Natural killer cell (primary cell): ENCODE results near the gene ATG2A. TPM values are rescaled to one million over a fixed set of nuclear protein-coding genes. Genes with fewer than 3 reads are reported as not detected.
A peak's percentile ranks its signal among the peaks of the same experiment; 100 is the strongest.
"Not testable (repeated sequence)": the region's sequence is repeated elsewhere in the genome, so short reads cannot be mapped to it uniquely, and the experiment has no call there.

ENCODE experiments used
- ATAC-seq, 3 donors: fragments of 150-1000 bp in 2 of 3; fragments of 200-7000 bp in 1 of 3; cut with Tn5 transposase; 1 replicate in 1 of 3; 2 replicates in 2 of 3; pipeline ENCODE4 v1.10.0; 2021; ENCODE audit warnings: mild to moderate bottlenecking in 2 of 3, moderate library complexity in 2 of 3
- DNase-seq, 2 donors: peaks; one replicate each; pipeline versions ENCODE4 v3.0.0 to v3.0.0-alpha.2; 2013 to 2021; ENCODE audit warnings: mixed read lengths in 1 of 2
- H3K27ac ChIP-seq: one replicate; pipeline ENCODE4 v1.5.1; 2013; ENCODE audit warnings: mild to moderate bottlenecking, low read length
- H3K27me3 ChIP-seq: one replicate; pipeline ENCODE4 v1.6.1; 2013; ENCODE audit warnings: low read length; ENCODE audit not compliant: control insufficient read depth, insufficient read depth
- H3K36me3 ChIP-seq: one replicate; pipeline ENCODE4 v1.6.1; 2013; ENCODE audit warnings: low read length; ENCODE audit not compliant: control insufficient read depth, insufficient read depth
- H3K4me1 ChIP-seq: one replicate; pipeline ENCODE4 v1.6.1; 2013; ENCODE audit warnings: low read length; ENCODE audit not compliant: control insufficient read depth, insufficient read depth
- H3K4me3 ChIP-seq: one replicate; pipeline ENCODE4 v1.5.1; 2013; ENCODE audit warnings: low read length
- H3K9me3 ChIP-seq: one replicate; pipeline ENCODE4 v1.6.1; 2013; ENCODE audit warnings: low read length; ENCODE audit not compliant: control insufficient read depth, insufficient read depth
- H3K27ac Mint-ChIP-seq, 2 donors: one replicate each; pipeline ENCODE4 v1.8.0; 2022; ENCODE audit warnings: mild to moderate bottlenecking in 2 of 2, mixed read lengths in 2 of 2, moderate library complexity in 1 of 2
- H3K27me3 Mint-ChIP-seq, 2 donors: one replicate each; pipeline ENCODE4 v1.8.0; 2022; ENCODE audit warnings: low read depth in 2 of 2, mixed read lengths in 2 of 2
- H3K36me3 Mint-ChIP-seq: one replicate; pipeline ENCODE4 v1.8.0; 2022; ENCODE audit warnings: mixed read lengths
- H3K4me1 Mint-ChIP-seq, 2 donors: one replicate each; pipeline ENCODE4 v1.8.0; 2022; ENCODE audit warnings: mixed read lengths in 2 of 2
- H3K4me3 Mint-ChIP-seq: one replicate; pipeline ENCODE4 v1.8.0; 2022; ENCODE audit warnings: mild to moderate bottlenecking, moderate library complexity, mixed read lengths
- H3K9me3 Mint-ChIP-seq, 2 donors: one replicate each; pipeline ENCODE4 v1.8.0; 2022; ENCODE audit warnings: mixed read lengths in 2 of 2
- CTCF ChIP-seq: fragments of 200-600 bp; IDR thresholded peaks from one replicate; pipeline ENCODE4 v1.8.0; 2022; ENCODE audit warnings: antibody characterized with exemption
- WGBS: methylation state at CpG from one replicate; pipeline ENCODE4 v1.1.7; 2013; ENCODE audit warnings: missing lambda C conversion rate; ENCODE audit not compliant: insufficient coverage; 5-methylcytosine and 5-hydroxymethylcytosine counted together
- intact Hi-C: fragments of 100-400 bp; cut with micrococcal nuclease; formaldehyde crosslinking; loops from one replicate; pipeline ENCODE4 v1.14.2; 2022
- total RNA-seq, 4 donors: library from RNA; stranded (reverse); fragments of 120-200 nt in 1 of 4; gene quantifications; one replicate each; pipeline versions ENCODE4 v1.2.3 to v1.2.4, GENCODE V29; 2013 to 2022

The ATG2A gene
- total RNA-seq, 3 donors from 2014 or later (not counting 1 experiment from before 2014, with no cell fraction given) = 165 to 321 (median 259) TPM

- Histone ChIP-seq H3K27me3 (no peaks in the 10 kb centered on the region), H3K4me1 (peaks cover 70% of the 10 kb centered on the region), H3K27ac (peak overlapping the region; percentile 40), H3K36me3 (no peaks in the 10 kb centered on the region), H3K4me3 (no peak overlapping the region), H3K9me3 (no peaks in the 10 kb centered on the region)
- 31% methylated on average over 13 of the region's 13 CpGs for WGBS
- Mint-ChIP-seq H3K27ac (peak overlapping the region; percentile 29 to 81), H3K27me3 (no peaks in the 10 kb centered on the region), H3K4me3 (no peak overlapping the region), H3K9me3 (no peaks in the 10 kb centered on the region), H3K4me1 (peaks cover 45 to 60% of the 10 kb centered on the region in 2 donors), H3K36me3 (no peaks in the 10 kb centered on the region)
- DNase-seq (peak; percentile 91 to 95), ATAC-seq (peak; percentile 57 to 81 (median 65))
- peak; percentile 96 for TF ChIP-seq CTCF
- intact Hi-C loops = loop anchor here (1.0 to 10.0 kb wide), 6 partner anchors 8 to 488 kb away; partner anchors contain the start of genes ARL2, DPF2 and TM7SF2
Observed at GRCh38 chr11:64846998-64847666, 69.9 kb downstream of the ATG2A start.

- peak overlapping the region; percentile 4 for H3K4me3 Mint-ChIP-seq
- H3K4me1 Mint-ChIP-seq = peaks cover 32 to 46% of the 10 kb centered on the region in 2 donors
Observed at GRCh38 chr11:64845776-64846129, 71.3 kb downstream of the ATG2A start.

GRCh38 chr11:64845129-64845775 lies 71.8 kb downstream of the ATG2A start:
- H3K9me3 ChIP-seq = no peaks in the 10 kb centered on the region
- DNase-seq (no peak), ATAC-seq (no peak)
- 29% methylated on average over 9 of the region's 9 CpGs for WGBS
- H3K4me1 Mint-ChIP-seq = peaks cover 31 to 45% of the 10 kb centered on the region in 2 donors
- no peaks in the 10 kb centered on the region for H3K27me3 ChIP-seq
- intact Hi-C loops = loop anchor here (5.0 to 10.0 kb wide), 3 partner anchors 167 to 490 kb away; partner anchors contain the start of genes ARL2, DPF2 and TM7SF2
- H3K27me3 Mint-ChIP-seq = no peaks in the 10 kb centered on the region
- no peaks in the 10 kb centered on the region for H3K9me3 Mint-ChIP-seq
- peak overlapping the region; percentile 74 to 79 for H3K27ac Mint-ChIP-seq
- H3K4me1 ChIP-seq = peaks cover 51% of the 10 kb centered on the region
- no peaks in the 10 kb centered on the region for H3K36me3 Mint-ChIP-seq
- TF ChIP-seq CTCF = no peak
- peak overlapping the region; percentile 49 for H3K27ac ChIP-seq
- peak overlapping the region; percentile 78 for H3K4me3 Mint-ChIP-seq
- peak overlapping the region; percentile 40 for H3K4me3 ChIP-seq
- no peaks in the 10 kb centered on the region for H3K36me3 ChIP-seq

More at GRCh38 chr11:64845776-64846129, 71.3 kb downstream of the ATG2A start:
- not testable (repeated sequence) for H3K27ac ChIP-seq, H3K4me3 ChIP-seq, H3K36me3 Mint-ChIP-seq, H3K27me3 ChIP-seq, H3K36me3 ChIP-seq, H3K9me3 ChIP-seq, DNase-seq, H3K27me3 Mint-ChIP-seq, H3K9me3 Mint-ChIP-seq, ATAC-seq
- peak overlapping the region; percentile 74 to 79 for H3K27ac Mint-ChIP-seq
- WGBS = 96% methylated on average over 8 of the region's 8 CpGs
- peaks cover 56% of the 10 kb centered on the region for H3K4me1 ChIP-seq
- intact Hi-C loops = loop anchor here (2.0 to 10.0 kb wide), 4 partner anchors 19 to 489 kb away; partner anchors contain the start of genes ARL2, DPF2 and TM7SF2

Other genes starting within 250 kb of the ATG2A start
- 1 to 10 TPM; 2.9 to 9.6 (median 7.7) TPM for gene NRXN2, start 194.0 kb downstream of the ATG2A start, total RNA-seq
- 100 to 1,000 TPM; 371 to 417 (median 394) TPM for gene RASGRP2, start 173.1 kb downstream of the ATG2A start, total RNA-seq
- 1 to 10 TPM; 4.1 to 8.4 (median 6.1) TPM for gene PYGM, start 157.2 kb downstream of the ATG2A start, total RNA-seq
- gene SF1, start 138.7 kb downstream of the ATG2A start, total RNA-seq = 100 to 1,000 TPM; 841 to 864 (median 845) TPM
- 10 to 100 TPM; 38.3 to 40.6 (median 38.7) TPM for gene MAP4K2, start 114.0 kb downstream of the ATG2A start, total RNA-seq
- 10 to 100 TPM; 29.3 to 42.2 (median 32.2) TPM for gene MEN1, start 106.7 kb downstream of the ATG2A start, total RNA-seq
- gene CDC42BPG, start 72.6 kb downstream of the ATG2A start, total RNA-seq = 10 to 100 TPM in 2 of 3 donors, 1 to 10 TPM in 1; 8.2 to 12.7 (median 10.7) TPM
- gene EHD1, start 38.6 kb downstream of the ATG2A start, total RNA-seq = 100 to 1,000 TPM; 218 to 246 (median 225) TPM
- 10 to 100 TPM; 27.8 to 31.5 (median 28.5) TPM for gene PPP2R5B, start 7.5 kb upstream of the ATG2A start, total RNA-seq
- not detected for gene GPHA2, start 18.7 kb upstream of the ATG2A start, total RNA-seq
- not detected for gene MAJIN, start 54.9 kb upstream of the ATG2A start, total RNA-seq
- under 1 TPM in 1 of 3 donors, not detected in 2; 0.30 TPM for gene BATF2, start 79.8 kb upstream of the ATG2A start, total RNA-seq
- 10 to 100 TPM; 19.9 to 20.5 (median 20.2) TPM for gene ARL2, start 97.0 kb upstream of the ATG2A start, total RNA-seq
- gene SNX15, start 110.2 kb upstream of the ATG2A start, total RNA-seq = 10 to 100 TPM; 16.9 to 28.1 (median 27.1) TPM
- 1 to 10 TPM; 2.0 to 3.5 (median 2.8) TPM for gene SAC3D1, start 124.0 kb upstream of the ATG2A start, total RNA-seq
- 10 to 100 TPM; 41.6 to 54.1 (median 46.0) TPM for gene NAALADL1, start 141.3 kb upstream of the ATG2A start, total RNA-seq
- gene CDCA5, start 166.8 kb upstream of the ATG2A start, total RNA-seq = 1 to 10 TPM; 3.3 to 6.8 (median 3.8) TPM
- gene ZFPL1, start 167.0 kb upstream of the ATG2A start, total RNA-seq = 10 to 100 TPM; 49.8 to 60.2 (median 50.8) TPM
- 100 to 1,000 TPM; 180 to 197 (median 184) TPM for gene VPS51, start 179.0 kb upstream of the ATG2A start, total RNA-seq
- 10 to 100 TPM; 17.0 to 23.2 (median 18.6) TPM for gene TM7SF2, start 194.7 kb upstream of the ATG2A start, total RNA-seq
- 1 to 10 TPM; 5.6 to 6.8 (median 6.1) TPM for gene ZNHIT2, start 200.5 kb upstream of the ATG2A start, total RNA-seq
- gene FAU, start 204.9 kb upstream of the ATG2A start, total RNA-seq = 100 to 1,000 TPM; 724 to 977 (median 968) TPM
- gene MRPL49, start 205.1 kb upstream of the ATG2A start, total RNA-seq = 10 to 100 TPM; 36.8 to 37.5 (median 36.9) TPM
- gene SYVN1, start 217.3 kb upstream of the ATG2A start, total RNA-seq = 100 to 1,000 TPM in 1 of 3 donors, 10 to 100 TPM in 2; 72.9 to 109 (median 90.2) TPM